ENCODE data around the gene CLN3. TPM values are rescaled to one million over a fixed set of nuclear protein-coding genes. Genes with fewer than 3 reads are reported as not detected.
A peak's percentile ranks its signal among the peaks of the same experiment; 100 is the strongest.

CLN3 gene
- total and polyA plus RNA-seq, 2 of the 13 experiments (the other 11 are each of a cell fraction or from before 2014, with no cell fraction given): 23.4 to 46.8 TPM

DNA sequence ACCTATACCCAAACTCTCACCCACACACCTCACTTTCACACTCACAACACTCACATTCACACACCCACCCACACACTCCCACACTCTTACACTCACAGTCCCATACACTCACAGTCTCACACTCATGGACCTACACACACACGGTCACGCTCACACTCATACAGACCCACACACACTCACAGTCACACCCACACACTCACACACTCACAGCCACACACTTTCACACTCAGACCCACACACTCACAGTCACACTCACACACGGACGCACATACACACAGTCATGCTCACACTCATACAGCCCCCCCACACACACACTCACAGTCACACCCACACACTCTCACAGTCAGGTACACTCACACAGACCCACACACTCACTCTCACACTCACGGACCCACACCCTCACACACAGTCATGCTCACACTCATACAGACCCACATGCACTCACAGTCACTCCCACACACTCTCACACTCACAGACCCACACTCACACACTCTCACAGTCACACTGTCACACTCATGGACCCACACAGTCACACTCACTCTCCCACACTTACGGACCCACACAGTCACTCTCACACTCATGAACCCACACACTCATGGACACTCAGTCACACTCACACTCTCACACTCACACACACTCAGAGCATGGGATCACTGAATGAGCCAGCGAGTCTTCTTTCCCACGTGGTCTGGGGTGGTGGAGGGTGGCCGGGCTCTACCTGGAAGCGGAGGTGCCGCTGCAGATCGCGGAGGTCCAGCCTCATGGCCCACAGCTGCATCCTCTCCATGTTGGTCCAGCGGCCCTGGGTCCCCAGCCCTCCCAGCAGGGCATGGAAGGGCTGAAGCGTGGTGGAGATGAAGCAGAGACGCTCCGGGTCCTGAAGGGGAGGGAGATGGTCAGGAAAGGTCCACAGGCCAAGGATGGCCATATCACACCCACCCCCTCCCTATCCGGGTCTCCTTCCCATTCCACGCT is 9.7 kb upstream of the CLN3 start (continued):
- TF ChIP-seq, protein P1, sequence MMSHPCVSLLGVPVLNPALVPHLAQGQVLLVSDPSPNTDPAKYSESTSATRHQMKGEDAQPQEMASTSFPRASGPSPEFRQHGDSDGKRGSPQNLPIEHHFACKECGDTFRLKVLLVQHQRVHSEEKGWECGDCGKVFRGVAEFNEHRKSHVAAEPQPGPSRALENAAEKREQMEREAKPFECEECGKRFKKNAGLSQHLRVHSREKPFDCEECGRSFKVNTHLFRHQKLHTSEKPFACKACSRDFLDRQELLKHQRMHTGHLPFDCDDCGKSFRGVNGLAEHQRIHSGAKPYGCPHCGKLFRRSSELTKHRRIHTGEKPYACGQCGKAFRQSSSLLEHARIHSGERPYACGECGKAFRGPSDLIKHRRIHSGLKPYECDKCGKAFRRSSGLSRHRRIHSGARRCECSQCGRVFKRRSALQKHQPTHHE (CRISPR knock-in tag; IDR thresholded peaks at IDR 0.05; ENCODE audit: borderline replicate concordance): no peak
- TF ChIP-seq, protein P2, sequence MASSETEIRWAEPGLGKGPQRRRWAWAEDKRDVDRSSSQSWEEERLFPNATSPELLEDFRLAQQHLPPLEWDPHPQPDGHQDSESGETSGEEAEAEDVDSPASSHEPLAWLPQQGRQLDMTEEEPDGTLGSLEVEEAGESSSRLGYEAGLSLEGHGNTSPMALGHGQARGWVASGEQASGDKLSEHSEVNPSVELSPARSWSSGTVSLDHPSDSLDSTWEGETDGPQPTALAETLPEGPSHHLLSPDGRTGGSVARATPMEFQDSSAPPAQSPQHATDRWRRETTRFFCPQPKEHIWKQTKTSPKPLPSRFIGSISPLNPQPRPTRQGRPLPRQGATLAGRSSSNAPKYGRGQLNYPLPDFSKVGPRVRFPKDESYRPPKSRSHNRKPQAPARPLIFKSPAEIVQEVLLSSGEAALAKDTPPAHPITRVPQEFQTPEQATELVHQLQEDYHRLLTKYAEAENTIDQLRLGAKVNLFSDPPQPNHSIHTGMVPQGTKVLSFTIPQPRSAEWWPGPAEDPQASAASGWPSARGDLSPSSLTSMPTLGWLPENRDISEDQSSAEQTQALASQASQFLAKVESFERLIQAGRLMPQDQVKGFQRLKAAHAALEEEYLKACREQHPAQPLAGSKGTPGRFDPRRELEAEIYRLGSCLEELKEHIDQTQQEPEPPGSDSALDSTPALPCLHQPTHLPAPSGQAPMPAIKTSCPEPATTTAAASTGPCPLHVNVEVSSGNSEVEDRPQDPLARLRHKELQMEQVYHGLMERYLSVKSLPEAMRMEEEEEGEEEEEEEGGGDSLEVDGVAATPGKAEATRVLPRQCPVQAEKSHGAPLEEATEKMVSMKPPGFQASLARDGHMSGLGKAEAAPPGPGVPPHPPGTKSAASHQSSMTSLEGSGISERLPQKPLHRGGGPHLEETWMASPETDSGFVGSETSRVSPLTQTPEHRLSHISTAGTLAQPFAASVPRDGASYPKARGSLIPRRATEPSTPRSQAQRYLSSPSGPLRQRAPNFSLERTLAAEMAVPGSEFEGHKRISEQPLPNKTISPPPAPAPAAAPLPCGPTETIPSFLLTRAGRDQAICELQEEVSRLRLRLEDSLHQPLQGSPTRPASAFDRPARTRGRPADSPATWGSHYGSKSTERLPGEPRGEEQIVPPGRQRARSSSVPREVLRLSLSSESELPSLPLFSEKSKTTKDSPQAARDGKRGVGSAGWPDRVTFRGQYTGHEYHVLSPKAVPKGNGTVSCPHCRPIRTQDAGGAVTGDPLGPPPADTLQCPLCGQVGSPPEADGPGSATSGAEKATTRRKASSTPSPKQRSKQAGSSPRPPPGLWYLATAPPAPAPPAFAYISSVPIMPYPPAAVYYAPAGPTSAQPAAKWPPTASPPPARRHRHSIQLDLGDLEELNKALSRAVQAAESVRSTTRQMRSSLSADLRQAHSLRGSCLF (CRISPR knock-in tag; IDR thresholded peaks at IDR 0.05; ENCODE audit: borderline replicate concordance): no peak
- no peak for TF ChIP-seq PHB2 (IDR thresholded peaks at IDR 0.05; ENCODE audit: partially characterized antibody)
- no peak for TF ChIP-seq SIN3B (IDR thresholded peaks at IDR 0.05; ENCODE audit: low read length)
- TF ChIP-seq CREB1 (IDR thresholded peaks at IDR 0.05): peak; percentile 57; the same call in 1 of the 2 replicates
- TF ChIP-seq CREB1 (CRISPR knock-in tag; IDR thresholded peaks at IDR 0.05): no peak
- no peak for TF ChIP-seq ZNF296 (CRISPR knock-in tag; conservative IDR thresholded peaks at IDR 0.05)
- TF ChIP-seq ZNF567 (CRISPR knock-in tag; IDR thresholded peaks at IDR 0.05; ENCODE audit: borderline replicate concordance): no peak
- TF ChIP-seq LCORL (IDR thresholded peaks at IDR 0.05): peak; percentile 18; the same call in 1 of the 2 replicates
- no peak for TF ChIP-seq LCORL (CRISPR knock-in tag; IDR thresholded peaks at IDR 0.05)
- no peak for TF ChIP-seq PTBP1 (IDR thresholded peaks at IDR 0.05; ENCODE audit: low read depth, low read length, poor library complexity, severe bottlenecking)
- TF ChIP-seq, protein P3, sequence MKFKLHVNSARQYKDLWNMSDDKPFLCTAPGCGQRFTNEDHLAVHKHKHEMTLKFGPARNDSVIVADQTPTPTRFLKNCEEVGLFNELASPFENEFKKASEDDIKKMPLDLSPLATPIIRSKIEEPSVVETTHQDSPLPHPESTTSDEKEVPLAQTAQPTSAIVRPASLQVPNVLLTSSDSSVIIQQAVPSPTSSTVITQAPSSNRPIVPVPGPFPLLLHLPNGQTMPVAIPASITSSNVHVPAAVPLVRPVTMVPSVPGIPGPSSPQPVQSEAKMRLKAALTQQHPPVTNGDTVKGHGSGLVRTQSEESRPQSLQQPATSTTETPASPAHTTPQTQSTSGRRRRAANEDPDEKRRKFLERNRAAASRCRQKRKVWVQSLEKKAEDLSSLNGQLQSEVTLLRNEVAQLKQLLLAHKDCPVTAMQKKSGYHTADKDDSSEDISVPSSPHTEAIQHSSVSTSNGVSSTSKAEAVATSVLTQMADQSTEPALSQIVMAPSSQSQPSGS (CRISPR knock-in tag; IDR thresholded peaks at IDR 0.05): no peak
- TF ChIP-seq ZFP36L2 (CRISPR knock-in tag; IDR thresholded peaks at IDR 0.05): no peak
- TF ChIP-seq SCMH1 (CRISPR knock-in tag; IDR thresholded peaks at IDR 0.05; ENCODE audit: borderline replicate concordance): no peak
- TF ChIP-seq, protein P4, sequence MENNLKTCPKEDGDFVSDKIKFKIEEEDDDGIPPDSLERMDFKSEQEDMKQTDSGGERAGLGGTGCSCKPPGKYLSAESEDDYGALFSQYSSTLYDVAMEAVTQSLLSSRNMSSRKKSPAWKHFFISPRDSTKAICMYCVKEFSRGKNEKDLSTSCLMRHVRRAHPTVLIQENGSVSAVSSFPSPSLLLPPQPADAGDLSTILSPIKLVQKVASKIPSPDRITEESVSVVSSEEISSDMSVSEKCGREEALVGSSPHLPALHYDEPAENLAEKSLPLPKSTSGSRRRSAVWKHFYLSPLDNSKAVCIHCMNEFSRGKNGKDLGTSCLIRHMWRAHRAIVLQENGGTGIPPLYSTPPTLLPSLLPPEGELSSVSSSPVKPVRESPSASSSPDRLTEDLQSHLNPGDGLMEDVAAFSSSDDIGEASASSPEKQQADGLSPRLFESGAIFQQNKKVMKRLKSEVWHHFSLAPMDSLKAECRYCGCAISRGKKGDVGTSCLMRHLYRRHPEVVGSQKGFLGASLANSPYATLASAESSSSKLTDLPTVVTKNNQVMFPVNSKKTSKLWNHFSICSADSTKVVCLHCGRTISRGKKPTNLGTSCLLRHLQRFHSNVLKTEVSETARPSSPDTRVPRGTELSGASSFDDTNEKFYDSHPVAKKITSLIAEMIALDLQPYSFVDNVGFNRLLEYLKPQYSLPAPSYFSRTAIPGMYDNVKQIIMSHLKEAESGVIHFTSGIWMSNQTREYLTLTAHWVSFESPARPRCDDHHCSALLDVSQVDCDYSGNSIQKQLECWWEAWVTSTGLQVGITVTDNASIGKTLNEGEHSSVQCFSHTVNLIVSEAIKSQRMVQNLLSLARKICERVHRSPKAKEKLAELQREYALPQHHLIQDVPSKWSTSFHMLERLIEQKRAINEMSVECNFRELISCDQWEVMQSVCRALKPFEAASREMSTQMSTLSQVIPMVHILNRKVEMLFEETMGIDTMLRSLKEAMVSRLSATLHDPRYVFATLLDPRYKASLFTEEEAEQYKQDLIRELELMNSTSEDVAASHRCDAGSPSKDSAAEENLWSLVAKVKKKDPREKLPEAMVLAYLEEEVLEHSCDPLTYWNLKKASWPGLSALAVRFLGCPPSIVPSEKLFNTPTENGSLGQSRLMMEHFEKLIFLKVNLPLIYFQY (CRISPR knock-in tag; IDR thresholded peaks at IDR 0.05; ENCODE audit: borderline replicate concordance): no peak
- no peak for TF ChIP-seq ZNF33B (CRISPR knock-in tag; IDR thresholded peaks at IDR 0.05)
- 0 out of 2 replicates have a peak, but pooled peaks have one; percentile 62 for TF ChIP-seq PLRG1 (conservative IDR thresholded peaks at IDR 0.05)
- TF ChIP-seq KLF9 (CRISPR knock-in tag; IDR thresholded peaks at IDR 0.05; ENCODE audit: low read depth): no peak

Measured in HepG2 (cell line).